Umbilical cord (tissue), 1 donor: Measurements from ENCODE around the gene ARHGAP32. TPM values are rescaled to one million over a fixed set of nuclear protein-coding genes. Genes with fewer than 3 reads are reported as not detected.

Source experiments
- total RNA-seq: library from RNA; depleted of rRNA; stranded (reverse); fragments of >200 nt; gene quantifications from one replicate; pipeline ENCODE4 v1.2.3, GENCODE V29; 2014; ENCODE audit warnings: low replicate concordance; ENCODE audit not compliant: insufficient read depth

The ARHGAP32 gene
- total RNA-seq, 1 donor from 2014 or later: 6.0 TPM

Other genes with a start within 250 kb of the ARHGAP32 start
- 3.4 TPM for gene TP53AIP1, start 249.5 kb downstream of the ARHGAP32 start, total RNA-seq
- gene BARX2, start 183.5 kb upstream of the ARHGAP32 start, total RNA-seq: 6.0 TPM